DOHH2 (cell line): ENCODE measurements around the gene ABHD17C.

Source experiments
- CTCF ChIP-seq: fragments of 200-600 bp; sonication (generic); IDR thresholded peaks from one replicate; pipeline ENCODE4 v1.5.1; 2014; ENCODE audit warnings: antibody characterized with exemption, mild to moderate bottlenecking, low read depth, low read length; ENCODE audit not compliant: poor library complexity, severe bottlenecking
- EZH2phosphoT487 ChIP-seq: fragments of 200-600 bp; sonication (generic); IDR thresholded peaks from 2 replicates; pipeline ENCODE4 v1.6.1; 2017; ENCODE audit warnings: borderline replicate concordance, mild to moderate bottlenecking, antibody characterized with exemption, low read length, moderate library complexity, mixed read lengths

DNA sequence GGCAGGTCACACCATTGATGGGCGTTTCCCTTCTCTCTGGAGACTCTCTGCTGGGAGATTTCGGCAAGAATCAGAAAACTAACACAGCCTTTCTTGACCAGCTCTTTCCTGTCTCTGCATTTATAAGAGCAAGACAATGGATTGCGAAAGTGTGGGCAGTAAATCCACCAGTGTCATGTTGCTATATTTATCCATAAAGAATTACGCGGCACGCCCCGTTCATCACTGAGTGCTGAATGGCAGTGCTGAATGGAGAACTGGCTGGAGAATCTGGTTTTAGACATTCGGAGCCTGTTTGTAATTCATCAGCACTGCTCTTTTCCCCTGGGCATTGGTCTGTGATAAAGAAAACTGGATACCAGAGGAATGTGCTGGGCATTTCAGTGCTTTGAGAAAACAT lies 82.0 kb downstream of the ABHD17C start:
- TF ChIP-seq CTCF (no peak), EZH2phosphoT487 (no peak)
